Measurements from ENCODE around the gene SSH2. TPM values are rescaled to one million over a fixed set of nuclear protein-coding genes. Genes with fewer than 3 reads are reported as not detected.

Gene SSH2
- total RNA-seq, 1 donor from 2014 or later: 21.9 TPM

- peak; percentile 94 for DNase-seq (ENCODE audit: extremely low spot score, unreplicated experiment)
- peaks cover 68% of the 10 kb centered on the region for H3K4me1 Mint-ChIP-seq (ENCODE audit: unreplicated experiment)
- TF ChIP-seq CTCF (IDR thresholded peaks at IDR 0.05): peak; percentile 9
- H3K9me3 Mint-ChIP-seq (ENCODE audit: unreplicated experiment): no peaks in the 10 kb centered on the region
- H3K36me3 Mint-ChIP-seq (ENCODE audit: unreplicated experiment): no peaks in the 10 kb centered on the region
- peak within 1 kb of the TSS; percentile 90 for H3K27ac Mint-ChIP-seq (ENCODE audit: unreplicated experiment)
- peak within 1 kb of the TSS; percentile 84 for H3K4me3 Mint-ChIP-seq (ENCODE audit: unreplicated experiment)
- H3K27me3 Mint-ChIP-seq (ENCODE audit: unreplicated experiment): no peaks in the 10 kb centered on the region
Observed at GRCh38 chr17:29589524-29590410, 340.3 kb downstream of the SSH2 start, which contains the start of gene GIT1. Gene GIT1 (minus strand): TSS chr17:29589648. CDS start chr17:29589378, 270 bp downstream.

- no peak for DNase-seq (ENCODE audit: extremely low spot score, unreplicated experiment)
- H3K4me1 Mint-ChIP-seq (ENCODE audit: unreplicated experiment): peaks cover 68% of the 10 kb centered on the region
- H3K27me3 Mint-ChIP-seq (ENCODE audit: unreplicated experiment): no peaks in the 10 kb centered on the region
Observed at GRCh38 chr17:29588562-29589411, 341.2 kb downstream of the SSH2 start.

GRCh38 chr17:29588017-29588561 lies 341.9 kb downstream of the SSH2 start:
- H3K27me3 Mint-ChIP-seq (ENCODE audit: unreplicated experiment): no peaks in the 10 kb centered on the region
- no peak for TF ChIP-seq CTCF (IDR thresholded peaks at IDR 0.05)
- peak overlapping the region; percentile 86 for H3K27ac Mint-ChIP-seq (ENCODE audit: unreplicated experiment)
- H3K4me3 Mint-ChIP-seq (ENCODE audit: unreplicated experiment): peak overlapping the region; percentile 84
- H3K9me3 Mint-ChIP-seq (ENCODE audit: unreplicated experiment): no peaks in the 10 kb centered on the region
- DNase-seq (ENCODE audit: extremely low spot score, unreplicated experiment): no peak
- no peaks in the 10 kb centered on the region for H3K36me3 Mint-ChIP-seq (ENCODE audit: unreplicated experiment)
- H3K4me1 Mint-ChIP-seq (ENCODE audit: unreplicated experiment): peaks cover 72% of the 10 kb centered on the region

More at GRCh38 chr17:29588562-29589411, 341.2 kb downstream of the SSH2 start:
- H3K9me3 Mint-ChIP-seq (ENCODE audit: unreplicated experiment): no peaks in the 10 kb centered on the region
- H3K27ac Mint-ChIP-seq (ENCODE audit: unreplicated experiment): peak overlapping the region; percentile 86
- no peak for TF ChIP-seq CTCF (IDR thresholded peaks at IDR 0.05)
- peak overlapping the region; percentile 84 for H3K4me3 Mint-ChIP-seq (ENCODE audit: unreplicated experiment)
- no peaks in the 10 kb centered on the region for H3K36me3 Mint-ChIP-seq (ENCODE audit: unreplicated experiment)

GRCh38 chr17:29587591-29587990 lies 342.4 kb downstream of the SSH2 start:
- Mint-ChIP-seq H3K4me1 (ENCODE audit: unreplicated experiment) (peaks cover 69% of the 10 kb centered on the region), H3K27ac (ENCODE audit: unreplicated experiment) (peak overlapping the region; percentile 86)
- TF ChIP-seq CTCF (IDR thresholded peaks at IDR 0.05): no peak

More at GRCh38 chr17:29587591-29587990, 342.4 kb downstream of the SSH2 start:
- no peak for DNase-seq (ENCODE audit: extremely low spot score, unreplicated experiment)
- H3K27me3 Mint-ChIP-seq (ENCODE audit: unreplicated experiment): no peaks in the 10 kb centered on the region
- H3K9me3 Mint-ChIP-seq (ENCODE audit: unreplicated experiment): no peaks in the 10 kb centered on the region
- H3K36me3 Mint-ChIP-seq (ENCODE audit: unreplicated experiment): no peaks in the 10 kb centered on the region
- peak overlapping the region; percentile 84 for H3K4me3 Mint-ChIP-seq (ENCODE audit: unreplicated experiment)

Measured in osteocyte (in vitro differentiated cells).